ENCODE results near the gene SYPL2. TPM values are rescaled to one million over a fixed set of nuclear protein-coding genes. Genes with fewer than 3 reads are reported as not detected.

Gene SYPL2
- total and polyA plus RNA-seq, 4 donors, result 0.31 to 1.4 (median 1.0) TPM

GRCh38 chr1:109485001-109485400, 18.7 kb downstream of the SYPL2 start:
- H3K9me3 ChIP-seq (ENCODE audit: control insufficient read depth in 4 of 4, insufficient read depth in 3 of 4, low read length in 3 of 4), result no peaks in the 10 kb centered on the region
- H3K9ac ChIP-seq (ENCODE audit: insufficient read depth in 1 of 2, low read length in 2 of 2), result no peak overlapping the region
- H3K36me3 ChIP-seq (ENCODE audit: control insufficient read depth in 4 of 4, insufficient read depth in 4 of 4, low read length in 4 of 4), result peaks cover 0 to 16% (median 11%) of the 10 kb centered on the region in 4 donors
- peaks cover 0 to 23% (median 6%) of the 10 kb centered on the region in 5 donors for H3K4me1 ChIP-seq (ENCODE audit: control insufficient read depth in 5 of 5, insufficient read depth in 5 of 5, low read length in 5 of 5)
- DNase-seq, result no peak
- no peak for TF ChIP-seq CTCF (IDR thresholded peaks at IDR 0.05; ENCODE audit: control extremely low read depth, extremely low read depth)
- 33 to 50% methylated on average over 3 of the region's 3 CpGs for WGBS, 2 donors
- peaks cover 0 to 8% (median 2%) of the 10 kb centered on the region in 3 donors for H3K27me3 ChIP-seq (ENCODE audit: control insufficient read depth in 3 of 3, insufficient read depth in 3 of 3, low read length in 2 of 3)
- no peak overlapping the region for H3K4me3 ChIP-seq
- H3K27ac ChIP-seq (ENCODE audit: low read depth in 1 of 2, low read length in 1 of 2), result no peak overlapping the region
- ATAC-seq (ENCODE audit: insufficient read depth, low FRiP score), result no peak

- H3K4me3 ChIP-seq, result no peak overlapping the region
- H3K27ac ChIP-seq (ENCODE audit: low read depth in 1 of 2, low read length in 1 of 2), result no peak overlapping the region
- TF ChIP-seq CTCF (IDR thresholded peaks at IDR 0.05; ENCODE audit: control extremely low read depth, extremely low read depth), result no peak
- peaks cover 0 to 23% (median 6%) of the 10 kb centered on the region in 5 donors for H3K4me1 ChIP-seq (ENCODE audit: control insufficient read depth in 5 of 5, insufficient read depth in 5 of 5, low read length in 5 of 5)
- no peak for ATAC-seq (ENCODE audit: insufficient read depth, low FRiP score)
- H3K27me3 ChIP-seq (ENCODE audit: control insufficient read depth in 3 of 3, insufficient read depth in 3 of 3, low read length in 2 of 3), result peaks cover 0 to 3% (median 0%) of the 10 kb centered on the region in 3 donors
- H3K9me3 ChIP-seq (ENCODE audit: control insufficient read depth in 4 of 4, insufficient read depth in 3 of 4, low read length in 3 of 4), result no peaks in the 10 kb centered on the region
- DNase-seq, result peak; percentile 49 to 62 (median 59)
- WGBS, 2 donors, result 77 to 87% methylated on average over 5 of the region's 5 CpGs
- no peak overlapping the region for H3K9ac ChIP-seq (ENCODE audit: insufficient read depth in 1 of 2, low read length in 2 of 2)
- peaks cover 0 to 19% (median 14%) of the 10 kb centered on the region in 4 donors for H3K36me3 ChIP-seq (ENCODE audit: control insufficient read depth in 4 of 4, insufficient read depth in 4 of 4, low read length in 4 of 4)
Measured at GRCh38 chr1:109487261-109487660, 20.9 kb downstream of the SYPL2 start.

- H3K9ac ChIP-seq (ENCODE audit: insufficient read depth in 1 of 2, low read length in 2 of 2), result no peak overlapping the region
- WGBS, 2 donors, result 84 to 88% methylated on average over 5 of the region's 5 CpGs
Measured at GRCh38 chr1:109488201-109488600, 21.9 kb downstream of the SYPL2 start.

More at GRCh38 chr1:109488201-109488600, 21.9 kb downstream of the SYPL2 start:
- H3K4me3 ChIP-seq, result no peak overlapping the region
- H3K9me3 ChIP-seq (ENCODE audit: control insufficient read depth in 4 of 4, insufficient read depth in 3 of 4, low read length in 3 of 4), result no peaks in the 10 kb centered on the region
- TF ChIP-seq CTCF (IDR thresholded peaks at IDR 0.05; ENCODE audit: control extremely low read depth, extremely low read depth), result no peak
- H3K27ac ChIP-seq (ENCODE audit: low read depth in 1 of 2, low read length in 1 of 2), result no peak overlapping the region
- H3K27me3 ChIP-seq (ENCODE audit: control insufficient read depth in 3 of 3, insufficient read depth in 3 of 3, low read length in 2 of 3), result no peaks in the 10 kb centered on the region
- H3K4me1 ChIP-seq (ENCODE audit: control insufficient read depth in 5 of 5, insufficient read depth in 5 of 5, low read length in 5 of 5), result peaks cover 0 to 20% (median 6%) of the 10 kb centered on the region in 5 donors
- DNase-seq (no peak), ATAC-seq (ENCODE audit: insufficient read depth, low FRiP score) (no peak)
- peaks cover 0 to 19% (median 14%) of the 10 kb centered on the region in 4 donors for H3K36me3 ChIP-seq (ENCODE audit: control insufficient read depth in 4 of 4, insufficient read depth in 4 of 4, low read length in 4 of 4)
